Measurements from ENCODE around the gene TSPAN17. TPM values are rescaled to one million over a fixed set of nuclear protein-coding genes. Genes with fewer than 3 reads are reported as not detected.
A peak's percentile ranks its signal among the peaks of the same experiment; 100 is the strongest.

The TSPAN17 gene
- polyA plus RNA-seq, 3 donors = 22.2 to 27.7 (median 24.1) TPM

GRCh38 chr5:176663566-176663965 is 16.3 kb downstream of the TSPAN17 start:
- Mint-ChIP-seq H3K36me3 (no peaks in the 10 kb centered on the region), H3K4me1 (peaks cover 14% of the 10 kb centered on the region), H3K4me3 (no peak overlapping the region), H3K27ac (no peak overlapping the region), H3K27me3 (ENCODE audit: low read depth in 3 of 3) (peaks cover 16 to 48% (median 25%) of the 10 kb centered on the region in 3 donors), H3K9me3 (peaks cover 0 to 9% (median 0%) of the 10 kb centered on the region in 7 donors)
- DNase-seq = no peak
- Histone ChIP-seq H3K27me3 (ENCODE audit: control insufficient read depth in 2 of 2, insufficient read depth in 2 of 2, low read length in 2 of 2) (no peaks in the 10 kb centered on the region), H4K20me1 (ENCODE audit: insufficient read depth, low read length) (peaks cover 1% of the 10 kb centered on the region), H3K9me3 (replicated peaks in 1 of 2; ENCODE audit: control insufficient read depth in 1 of 2, insufficient read depth in 1 of 2, low read length in 2 of 2) (no peaks in the 10 kb centered on the region), H3K79me2 (ENCODE audit: insufficient read depth, low read length) (no peaks in the 10 kb centered on the region), H3K36me3 (replicated peaks in 1 of 2; ENCODE audit: control insufficient read depth in 1 of 2, insufficient read depth in 2 of 2, low read length in 2 of 2) (no peaks in the 10 kb centered on the region), H3K9ac (ENCODE audit: insufficient read depth, low read length, poor library complexity, severe bottlenecking) (no peak overlapping the region), H3K27ac (ENCODE audit: low read depth in 1 of 2, low read length in 2 of 2) (no peak overlapping the region), H3K4me3 (replicated peaks in 1 of 3; ENCODE audit: low read depth in 2 of 3, low read length in 3 of 3) (no peak overlapping the region), H2AFZ (ENCODE audit: insufficient read depth, low read depth, low read length, poor library complexity, severe bottlenecking) (no peak overlapping the region), H3K4me1 (ENCODE audit: control insufficient read depth in 1 of 2, insufficient read depth in 2 of 2, low read length in 2 of 2) (peaks cover 12 to 13% of the 10 kb centered on the region in 2 donors), H3K4me2 (replicated peaks; ENCODE audit: extremely low read depth, low read length, poor library complexity, severe bottlenecking) (no peak overlapping the region)
- WGBS (ENCODE audit: insufficient coverage) = 96% methylated on average over 4 of the region's 10 CpGs
- TF ChIP-seq CTCF (IDR thresholded peaks at IDR 0.05) = no peak
- intact Hi-C loops (cut with micrococcal nuclease) = no loop called here

- intact Hi-C loops (cut with micrococcal nuclease) = no loop called here
- Histone ChIP-seq H3K9me3 (replicated peaks in 1 of 2; ENCODE audit: control insufficient read depth in 1 of 2, insufficient read depth in 1 of 2, low read length in 2 of 2) (no peaks in the 10 kb centered on the region), H3K27me3 (ENCODE audit: control insufficient read depth in 2 of 2, insufficient read depth in 2 of 2, low read length in 2 of 2) (no peaks in the 10 kb centered on the region)
These were observed 17.2 kb downstream of the TSPAN17 start for GRCh38 chr5:176664479-176664878.

More at GRCh38 chr5:176664479-176664878, 17.2 kb downstream of the TSPAN17 start:
- Histone ChIP-seq H3K79me2 (ENCODE audit: insufficient read depth, low read length) (no peaks in the 10 kb centered on the region), H3K4me1 (ENCODE audit: control insufficient read depth in 1 of 2, insufficient read depth in 2 of 2, low read length in 2 of 2) (peaks cover 3 to 4% of the 10 kb centered on the region in 2 donors), H3K36me3 (replicated peaks in 1 of 2; ENCODE audit: control insufficient read depth in 1 of 2, insufficient read depth in 2 of 2, low read length in 2 of 2) (no peaks in the 10 kb centered on the region), H4K20me1 (ENCODE audit: insufficient read depth, low read length) (no peaks in the 10 kb centered on the region), H2AFZ (ENCODE audit: insufficient read depth, low read depth, low read length, poor library complexity, severe bottlenecking) (no peak overlapping the region), H3K9ac (ENCODE audit: insufficient read depth, low read length, poor library complexity, severe bottlenecking) (no peak overlapping the region), H3K4me2 (replicated peaks; ENCODE audit: extremely low read depth, low read length, poor library complexity, severe bottlenecking) (no peak overlapping the region), H3K27ac (ENCODE audit: low read depth in 1 of 2, low read length in 2 of 2) (no peak overlapping the region), H3K4me3 (replicated peaks in 1 of 3; ENCODE audit: low read depth in 2 of 3, low read length in 3 of 3) (no peak overlapping the region)
- peaks cover 0 to 9% (median 0%) of the 10 kb centered on the region in 7 donors for H3K9me3 Mint-ChIP-seq
- WGBS (ENCODE audit: insufficient coverage) = 42% methylated on average over 3 of the region's 6 CpGs
- H3K27ac Mint-ChIP-seq = no peak overlapping the region
- no peak for TF ChIP-seq CTCF (IDR thresholded peaks at IDR 0.05)
- DNase-seq = no peak
- H3K4me1 Mint-ChIP-seq = peaks cover 5% of the 10 kb centered on the region
- peaks cover 13 to 44% (median 26%) of the 10 kb centered on the region in 3 donors for H3K27me3 Mint-ChIP-seq (ENCODE audit: low read depth in 3 of 3)
- peak overlapping the region in 1 of 2 donors; percentile 16 for H3K4me3 Mint-ChIP-seq
- no peaks in the 10 kb centered on the region for H3K36me3 Mint-ChIP-seq

Data from CD14-positive monocyte (primary cell).